HG02981 (cell line): ENCODE data around the gene CELF4.
"Not testable (repeated sequence)": the region's sequence is repeated elsewhere in the genome, so short reads cannot be mapped to it uniquely, and the experiment has no call there.

Source experiments
- ATAC-seq: cut with Tn5 transposase; IDR thresholded peaks from one replicate; pipeline ENCODE4 v1.9.1; 2021; ENCODE audit warnings: mild to moderate bottlenecking, moderate library complexity; ENCODE audit not compliant: unreplicated experiment

Gene CELF4

GRCh38 chr18:37473195-37473840, 92.3 kb downstream of the CELF4 start:
- no peak for ATAC-seq

- no peak for ATAC-seq
Measured at GRCh38 chr18:37471637-37472036, 94.0 kb downstream of the CELF4 start.

- no peak for ATAC-seq
Measured at GRCh38 chr18:37470986-37471385, 94.6 kb downstream of the CELF4 start.

DNA sequence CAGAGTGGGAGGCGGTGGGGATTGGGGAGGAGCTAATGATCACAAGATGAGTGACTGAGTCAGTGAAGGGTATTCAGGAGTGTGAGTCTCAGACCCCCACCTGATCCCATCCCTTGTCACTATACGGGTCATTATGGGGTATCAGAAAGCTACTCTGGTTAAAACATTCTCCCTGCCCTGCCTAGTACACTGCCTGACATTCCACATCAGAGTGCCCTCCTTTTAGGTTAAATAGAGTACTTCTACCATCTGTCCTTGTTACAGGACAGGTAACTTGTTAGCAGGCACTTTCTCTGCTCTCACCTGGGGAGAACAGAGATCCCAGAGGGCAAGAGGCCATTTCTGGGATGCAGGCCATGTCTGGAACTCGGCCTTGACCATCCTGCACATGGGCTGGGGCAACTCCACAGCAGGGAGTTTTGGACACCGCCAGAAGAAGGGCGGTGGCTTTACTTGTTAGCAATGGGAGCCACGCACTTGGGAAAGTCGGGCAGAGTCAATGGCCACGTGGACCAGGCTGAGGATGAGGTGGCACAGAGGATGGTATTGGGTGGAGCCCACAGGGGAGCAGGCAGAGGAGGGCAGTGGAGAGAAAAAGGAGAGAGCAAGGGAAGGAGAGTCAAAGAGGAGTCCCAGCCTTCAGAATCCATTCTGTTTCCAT, 98.5 kb downstream of the CELF4 start:
- ATAC-seq: no peak

DNA sequence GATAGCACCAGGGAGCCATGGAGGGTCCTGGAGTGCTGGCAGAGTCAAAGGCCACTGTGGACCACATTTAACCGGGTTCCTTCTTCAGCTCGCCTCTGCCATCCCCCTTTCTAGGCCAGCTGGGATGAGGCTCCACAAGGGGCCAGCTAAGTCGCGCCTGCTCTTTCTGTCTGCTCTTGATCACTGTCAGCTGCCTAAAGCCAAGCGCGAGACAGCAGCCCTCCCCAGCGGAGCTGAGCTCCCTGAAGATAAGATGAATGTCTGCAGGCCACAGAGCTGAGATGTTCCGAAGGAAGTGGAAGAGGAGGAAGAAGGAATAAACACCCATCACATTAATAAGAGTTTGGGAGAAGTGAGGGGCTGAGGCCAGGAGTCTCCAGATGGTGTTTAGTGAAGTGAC, 99.6 kb downstream of the CELF4 start:
- ATAC-seq: no peak

DNA sequence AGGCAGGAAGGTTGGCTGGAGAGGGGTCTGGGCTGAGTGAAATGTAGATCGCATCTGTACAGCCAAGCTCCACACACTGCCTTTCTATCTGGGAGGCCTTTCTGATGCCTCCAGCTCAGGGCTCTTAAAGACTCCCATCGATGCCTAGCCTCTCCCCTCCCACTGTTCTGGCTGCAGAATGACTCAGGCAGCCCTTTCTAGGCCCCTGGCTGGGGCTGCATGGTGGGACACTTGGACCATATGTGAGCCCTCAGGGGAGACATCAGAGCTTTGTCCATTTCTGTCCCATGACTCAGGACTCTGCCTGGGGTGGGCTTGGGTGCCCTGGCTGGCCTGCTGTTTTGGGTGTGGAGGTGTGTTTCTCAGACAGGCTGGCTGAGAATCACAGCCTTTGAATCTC, 101.3 kb downstream of the CELF4 start:
- ATAC-seq: no peak

- not testable (repeated sequence) for ATAC-seq
Measured at GRCh38 chr18:37461329-37461728, 104.3 kb downstream of the CELF4 start.

DNA sequence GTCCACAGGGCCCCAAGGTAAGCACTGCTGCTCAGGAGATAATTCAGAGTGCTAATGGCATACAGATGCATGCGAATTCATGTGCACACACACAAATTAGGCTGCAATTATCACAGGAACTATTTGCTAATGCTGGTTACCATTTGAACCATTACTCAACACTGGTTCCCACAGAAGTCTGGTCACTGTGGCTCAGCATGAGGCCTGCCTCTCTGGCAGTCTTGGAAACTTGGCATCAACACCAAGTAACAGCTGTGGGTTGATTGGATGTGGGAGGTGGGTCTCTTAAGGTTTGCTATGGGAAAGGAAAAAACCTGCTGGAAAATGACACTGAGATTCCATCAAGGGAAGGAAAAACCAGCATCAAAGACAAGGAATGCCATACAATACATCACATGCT, 105.0 kb downstream of the CELF4 start:
- no peak for ATAC-seq

GRCh38 chr18:37458697-37459096, 106.9 kb downstream of the CELF4 start:
- no peak for ATAC-seq

DNA sequence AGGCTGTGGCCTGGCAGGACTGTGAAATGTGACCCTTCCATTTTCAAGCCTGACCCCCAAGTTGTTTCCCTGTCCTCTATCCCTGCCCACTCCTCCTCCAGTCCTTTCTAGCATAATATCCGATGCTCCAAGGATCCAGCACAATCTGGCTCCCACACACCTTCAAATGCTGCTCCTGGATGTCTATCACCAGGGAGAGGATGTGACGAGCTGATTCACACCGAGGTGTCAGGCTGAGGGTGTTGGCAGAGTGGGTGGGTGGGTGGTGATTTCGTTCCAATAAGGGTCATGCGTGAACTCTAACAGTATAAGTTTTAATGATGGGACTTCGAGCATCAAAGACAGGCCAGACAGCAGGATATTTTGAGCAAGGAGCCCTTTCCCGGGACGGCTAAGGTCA, 107.8 kb downstream of the CELF4 start:
- ATAC-seq: no peak

DNA sequence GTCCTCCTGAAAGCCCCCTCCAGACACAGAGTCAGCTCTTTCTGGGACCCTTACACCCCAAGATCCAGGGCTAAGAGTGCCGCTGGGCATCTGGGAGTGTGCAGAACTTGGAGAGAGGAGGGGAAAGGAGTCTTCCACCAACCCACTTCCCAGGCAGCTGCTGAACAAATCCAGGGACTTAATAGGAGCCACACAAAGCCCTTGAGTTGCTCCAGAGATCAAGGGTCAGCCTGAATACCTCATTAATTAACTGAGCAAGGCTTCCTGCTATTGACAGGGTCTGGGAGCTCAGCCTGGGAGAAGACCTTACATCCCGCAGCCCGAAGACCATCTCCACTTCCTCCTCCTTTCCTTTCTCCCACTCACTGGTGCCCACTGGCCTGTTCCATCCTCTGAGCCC, 108.3 kb downstream of the CELF4 start:
- ATAC-seq: no peak

- no peak for ATAC-seq
Measured at GRCh38 chr18:37456873-37457272, 108.7 kb downstream of the CELF4 start.

DNA sequence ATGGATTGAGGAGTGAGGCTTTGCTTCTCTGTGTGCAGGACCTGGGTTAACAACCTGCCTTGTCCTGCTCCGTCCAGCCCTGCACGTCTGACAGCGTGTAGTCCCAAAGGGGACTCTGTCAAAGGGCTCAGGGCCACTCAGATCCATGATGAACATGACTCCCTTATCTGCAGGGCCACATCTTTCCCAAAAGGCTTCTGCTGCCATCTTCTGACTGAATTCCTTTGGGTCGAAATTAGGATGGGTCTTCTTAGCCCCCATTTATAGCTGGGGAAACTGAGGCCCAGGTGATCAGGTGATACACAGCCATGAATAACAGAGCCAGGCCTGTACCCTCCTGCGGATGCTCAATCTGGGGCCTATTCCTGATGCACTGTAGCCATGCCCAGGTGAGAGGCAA, 109.2 kb downstream of the CELF4 start:
- no peak for ATAC-seq

GRCh38 chr18:37453752-37454151, 111.8 kb downstream of the CELF4 start:
- ATAC-seq: no peak

- ATAC-seq: no peak
Measured at GRCh38 chr18:37452682-37453385, 112.8 kb downstream of the CELF4 start.

DNA sequence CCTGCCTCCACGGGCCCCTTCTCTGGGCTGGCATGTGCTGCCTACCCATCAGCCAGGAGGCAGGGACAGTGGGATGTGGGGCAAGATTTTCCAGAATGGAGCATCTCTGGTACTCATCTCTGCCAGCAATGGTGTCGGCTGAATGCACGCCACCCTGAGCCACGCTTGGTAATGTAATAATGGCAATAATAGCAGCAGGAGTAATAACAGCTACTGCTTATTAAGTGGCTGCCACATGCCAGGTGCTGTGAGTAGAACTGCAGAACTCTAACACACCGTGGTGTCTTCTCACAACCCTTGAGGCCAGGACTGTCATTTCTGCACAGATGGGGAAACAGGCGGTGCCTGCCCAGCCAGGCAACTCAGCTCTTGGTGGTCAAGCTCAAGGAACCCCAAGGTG, 113.6 kb downstream of the CELF4 start:
- no peak for ATAC-seq

DNA sequence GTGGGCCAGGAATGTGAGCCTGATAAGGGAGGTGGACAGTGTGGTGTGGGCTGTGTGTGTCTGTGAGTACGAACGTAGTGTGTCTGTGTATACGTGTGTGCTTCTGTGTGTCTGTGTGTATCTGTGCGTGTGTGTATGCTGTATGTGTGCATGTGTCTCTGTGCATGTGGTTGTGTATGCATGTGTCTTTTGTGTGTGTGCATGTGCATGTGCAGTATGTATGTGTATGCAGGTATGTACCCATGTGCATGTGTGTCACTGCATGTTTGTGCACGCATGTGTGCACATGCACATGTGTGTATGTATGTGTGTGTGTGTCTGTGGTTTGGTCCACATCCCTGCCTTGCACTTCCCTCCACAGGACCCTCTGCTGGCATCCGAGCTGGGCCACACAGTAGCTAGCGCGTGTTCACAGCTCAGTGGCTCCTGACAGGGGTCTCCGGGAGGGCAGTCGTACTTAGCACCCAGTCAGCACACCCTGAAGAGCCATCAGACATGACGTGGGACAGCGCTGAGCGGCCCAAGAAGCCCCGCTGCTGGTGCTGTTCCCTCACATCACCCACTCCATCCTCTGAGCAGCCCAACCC, 114.3 kb downstream of the CELF4 start:
- ATAC-seq: no peak

- ATAC-seq: no peak
Measured at GRCh38 chr18:37450434-37451132, 115.0 kb downstream of the CELF4 start.

DNA sequence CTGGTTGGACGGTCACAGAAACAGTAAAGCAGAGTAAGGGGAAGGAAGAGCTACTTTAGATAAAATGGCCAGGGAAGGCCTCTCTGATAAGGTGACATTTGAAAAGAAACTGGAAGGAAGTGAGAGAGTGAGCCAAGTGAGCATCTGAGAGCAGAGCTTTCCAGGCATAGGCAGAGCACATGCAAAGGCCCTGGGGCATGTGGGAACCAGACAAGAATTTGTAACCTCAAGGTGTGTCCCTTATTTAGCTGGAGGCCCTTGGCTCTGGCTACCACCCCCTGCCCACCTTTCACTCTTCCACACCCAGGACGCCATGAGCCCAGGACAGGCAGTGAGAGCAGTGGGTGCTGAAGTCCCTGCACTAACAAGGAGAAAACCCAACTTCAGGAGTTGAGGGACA, 116.0 kb downstream of the CELF4 start:
- no peak for ATAC-seq

- ATAC-seq: no peak
Measured at GRCh38 chr18:37448946-37449345, 116.7 kb downstream of the CELF4 start.
